SK-N-SH (cell line): Measurements from ENCODE around the gene SCNN1A. TPM values are rescaled to one million over a fixed set of nuclear protein-coding genes. Genes with fewer than 3 reads are reported as not detected.

Experiments used
- CTCF ChIA-PET: fragments of 300-600, 350-600 bp; formaldehyde crosslinking; extraction: SDS; loops from one replicate; lab custom pipeline; 2021; lab: Yijun Ruan, JAX
- POLR2A ChIA-PET: fragments of 350-600 bp; sonication (Branson Sonifier 250); formaldehyde crosslinking; extraction: SDS; loops from one replicate; lab custom pipeline; 2020; ENCODE audit warnings: antibody characterized with exemption, inconsistent platforms; lab: Yijun Ruan, JAX
- DNase-seq: peaks from one replicate; pipeline ENCODE4 v3.0.0; 2012
- H2AFZ ChIP-seq: fragments of 200-600 bp; sonication (generic); 2 replicates; pipeline ENCODE4 v1.8.1; 2016; ENCODE audit warnings: antibody characterized with exemption, mild to moderate bottlenecking, low read depth
- H3F3A ChIP-seq: fragments of 200-600 bp; sonication (generic); replicated peaks from 2 replicates; pipeline ENCODE3; 2016; ENCODE audit warnings: antibody characterized with exemption, mild to moderate bottlenecking; ENCODE audit not compliant: insufficient read depth
- H3K27ac ChIP-seq, 2 experiments: fragments of 200-500 bp in 1 of 2; fragments of 200-600 bp in 1 of 2; sonication (Bioruptor generic) in 1 of 2; sonication (generic), shearing (Covaris generic) in 1 of 2; 2 replicates each; pipeline versions ENCODE4 v1.5.1 to v1.6.1; 2014 to 2016; ENCODE audit warnings: low read depth in 2 of 2, inconsistent platforms in 1 of 2, low read length in 1 of 2, mild to moderate bottlenecking in 1 of 2, mixed read lengths in 1 of 2
- H3K27me3 ChIP-seq: fragments of 200-600 bp; sonication (generic), shearing (Covaris generic); 2 replicates; pipeline ENCODE4 v1.6.1; 2016; ENCODE audit warnings: mixed run types; ENCODE audit not compliant: insufficient read depth
- H3K36me3 ChIP-seq, 2 experiments: fragments of 200-500 bp in 1 of 2; fragments of 200-600 bp in 1 of 2; sonication (Bioruptor generic) in 1 of 2; sonication (generic) in 1 of 2; replicated peaks in 1 of 2; 2 replicates each; pipeline versions ENCODE3 to v1.5.1; 2014 to 2016; ENCODE audit warnings: low read length in 1 of 2, mild to moderate bottlenecking in 1 of 2; ENCODE audit not compliant: insufficient read depth in 2 of 2, control insufficient read depth in 1 of 2
- H3K4me1 ChIP-seq, 2 experiments: fragments of 200-500 bp in 1 of 2; fragments of 200-600 bp in 1 of 2; sonication (Bioruptor generic) in 1 of 2; sonication (generic), shearing (Covaris generic) in 1 of 2; 2 replicates each; pipeline versions ENCODE4 v1.5.1 to v1.6.1; 2014 to 2016; ENCODE audit warnings: low read depth in 1 of 2, low read length in 1 of 2, mixed run types in 1 of 2; ENCODE audit not compliant: insufficient read depth in 2 of 2, control insufficient read depth in 1 of 2
- H3K4me2 ChIP-seq: fragments of 200-600 bp; sonication (generic), shearing (Covaris generic); 2 replicates; pipeline ENCODE4 v1.6.1; 2017; ENCODE audit warnings: mixed run types
- H3K4me3 ChIP-seq, 2 experiments: fragments of 200-500 bp in 1 of 2; fragments of 200-600 bp in 1 of 2; sonication (Bioruptor generic) in 1 of 2; sonication (generic), shearing (Covaris generic) in 1 of 2; 2 replicates each; pipeline versions ENCODE4 v1.5.1 to v1.8.1; 2014 to 2016; ENCODE audit warnings: low read depth in 2 of 2, inconsistent platforms in 1 of 2, low read length in 1 of 2, mild to moderate bottlenecking in 1 of 2, mixed read lengths in 1 of 2, moderate library complexity in 1 of 2
- H3K79me2 ChIP-seq: fragments of 200-600 bp; sonication (generic); 2 replicates; pipeline ENCODE4 v1.8.1; 2017; ENCODE audit warnings: mild to moderate bottlenecking; ENCODE audit not compliant: insufficient read depth
- H3K9ac ChIP-seq: fragments of 200-600 bp; sonication (generic); 2 replicates; pipeline ENCODE4 v1.6.1; 2017; ENCODE audit warnings: mixed run types
- H3K9me2 ChIP-seq: fragments of 200-600 bp; sonication (generic); 2 replicates; pipeline ENCODE4 v1.6.1; 2017; ENCODE audit warnings: mixed run types
- H3K9me3 ChIP-seq: fragments of 200-600 bp; sonication (generic); 2 replicates; pipeline ENCODE4 v1.6.1; 2017; ENCODE audit warnings: mixed run types, mild to moderate bottlenecking, moderate library complexity
- H4K20me1 ChIP-seq: fragments of 200-600 bp; sonication (generic); 2 replicates; pipeline ENCODE4 v1.6.1; 2017; ENCODE audit warnings: mild to moderate bottlenecking, mixed run types; ENCODE audit not compliant: insufficient read depth
- CHD2 ChIP-seq: fragments of 150-350 bp; IDR thresholded peaks from 2 replicates; pipeline ENCODE4 v1.6.1; 2018; ENCODE audit warnings: low read length; ENCODE audit not compliant: partially characterized antibody
- ELF1 ChIP-seq: IDR thresholded peaks from 2 replicates; pipeline ENCODE4 v1.4.0; 2012
- EP300 ChIP-seq, 2 experiments: IDR thresholded peaks; 2 replicates each; pipeline versions ENCODE4 v1.4.0 to v1.6.1; 2012; ENCODE audit warnings: borderline replicate concordance in 1 of 2, low read depth in 1 of 2, low read length in 1 of 2
- FOSL2 ChIP-seq: IDR thresholded peaks from 2 replicates; pipeline ENCODE4 v1.4.0; 2012; ENCODE audit warnings: low read depth, mild to moderate bottlenecking, moderate library complexity, borderline replicate concordance
- FOXM1 ChIP-seq: IDR thresholded peaks from 2 replicates; pipeline ENCODE4 v1.4.0; 2012; ENCODE audit warnings: low read depth, mild to moderate bottlenecking
- GABPA ChIP-seq: IDR thresholded peaks from 2 replicates; pipeline ENCODE4 v1.4.0; 2012; ENCODE audit warnings: low read depth, mild to moderate bottlenecking
- GATA2 ChIP-seq: sonication (generic); formaldehyde crosslinking; IDR thresholded peaks from 2 replicates; pipeline ENCODE4 v1.5.0; 2020; ENCODE audit warnings: mild to moderate bottlenecking, missing genetic modification reagents
- IRF3 ChIP-seq: fragments of 150-350 bp; IDR thresholded peaks from 2 replicates; pipeline ENCODE4 v1.6.1; 2016; ENCODE audit warnings: mild to moderate bottlenecking, low read depth, low read length
- MXI1 ChIP-seq: IDR thresholded peaks from 2 replicates; pipeline ENCODE4 v1.6.1; 2012; ENCODE audit warnings: mild to moderate bottlenecking, low read depth, low read length, improper control_type of control experiment
- NFIC ChIP-seq: IDR thresholded peaks from 2 replicates; pipeline ENCODE4 v1.4.0; 2012; ENCODE audit warnings: borderline replicate concordance
- PBX3 ChIP-seq: IDR thresholded peaks from 2 replicates; pipeline ENCODE4; 2012
- POLR2AphosphoS5 ChIP-seq: IDR thresholded peaks from 2 replicates; pipeline ENCODE4 v1.6.1; 2012; ENCODE audit warnings: low read depth, low read length
- RAD21 ChIP-seq: IDR thresholded peaks from 2 replicates; pipeline ENCODE4 v1.6.1; 2012; ENCODE audit warnings: mild to moderate bottlenecking, low read length
- RCOR1 ChIP-seq: fragments of 150-350 bp; IDR thresholded peaks from 2 replicates; pipeline ENCODE4 v1.6.1; 2017; ENCODE audit warnings: antibody characterized with exemption, low read length
- RXRA ChIP-seq: IDR thresholded peaks from 2 replicates; pipeline ENCODE4 v1.4.0; 2012; ENCODE audit warnings: low read depth, mild to moderate bottlenecking, borderline replicate concordance
- SMC3 ChIP-seq: IDR thresholded peaks from 2 replicates; pipeline ENCODE4 v1.6.1; 2012; ENCODE audit warnings: low read depth, low read length, improper control_type of control experiment
- TAF1 ChIP-seq: IDR thresholded peaks from 2 replicates; pipeline ENCODE4 v1.6.1; 2012; ENCODE audit warnings: low read depth, mild to moderate bottlenecking, low read length, moderate library complexity, borderline replicate concordance
- TCF12 ChIP-seq: IDR thresholded peaks from 2 replicates; pipeline ENCODE4 v1.4.0; 2012
- USF2 ChIP-seq: fragments of 150-350 bp; IDR thresholded peaks from 2 replicates; pipeline ENCODE4 v1.6.1; 2017; ENCODE audit warnings: antibody characterized with exemption, low read length, low read depth, borderline replicate concordance
- WGBS: methylation state at CpG from one replicate; pipeline ENCODE4 v1.1.6; 2017; ENCODE audit warnings: low lambda C conversion rate; 5-methylcytosine and 5-hydroxymethylcytosine counted together
- polyA plus RNA-seq, 3 experiments: library from polyadenylated mRNA; depleted of rRNA; stranded (reverse); fragments of >200 nt; gene quantifications; 2 replicates each; pipeline ENCODE4 v1.2.3, GENCODE V29; 2012

The SCNN1A gene
- polyA plus RNA-seq, 1 of the 3 experiments (the other 2 are of a cell fraction): 1.6 TPM

- TF ChIP-seq FOSL2 (no peak), RXRA (no peak), CHD2 (no peak), IRF3 (no peak), SMC3 (no peak), EP300 (IDR thresholded peaks at IDR 0.05; ENCODE audit: borderline replicate concordance in 1 of 2, low read depth in 1 of 2, low read length in 1 of 2) (no peak), POLR2AphosphoS5 (no peak), FOXM1 (no peak), GABPA (no peak), RCOR1 (no peak)
- H3K9me3 ChIP-seq: no peaks in the 10 kb centered on the region
- 74% methylated on average over 19 of the region's 19 CpGs for WGBS
- peak overlapping the region; percentile 70 to 87 for H3K27ac ChIP-seq
- no peak overlapping the region; the same call in 1 of the 2 replicates for H3K9ac ChIP-seq
- ChIA-PET CTCF (interaction anchor here (2.2 kb wide), 1 partner anchor 141 kb away, joined by 16 read pairs; no protein-coding TSS in a partner anchor), POLR2A (no interaction called here)
- H3K4me3 ChIP-seq: no peak overlapping the region
- DNase-seq: no peak
- H3F3A ChIP-seq: peaks cover 54% of the 10 kb centered on the region
- H3K9me2 ChIP-seq: no peaks in the 10 kb centered on the region
- no peaks in the 10 kb centered on the region; the same call in 1 of the 2 replicates for H4K20me1 ChIP-seq
- peaks cover 9 to 23% of the 10 kb centered on the region in 2 experiments; a peak in 3 of 4 replicates for H3K4me1 ChIP-seq
- H2AFZ ChIP-seq: no peak overlapping the region
- H3K27me3 ChIP-seq: no peaks in the 10 kb centered on the region
- H3K4me2 ChIP-seq: peak overlapping the region; percentile 64; the same call in 1 of the 2 replicates
- peaks cover 10 to 17% of the 10 kb centered on the region in 2 experiments for H3K36me3 ChIP-seq
- H3K79me2 ChIP-seq: no peaks in the 10 kb centered on the region
Observed at GRCh38 chr12:6323995-6324711, 51.2 kb downstream of the SCNN1A start.

GRCh38 chr12:6323340-6323994, 51.9 kb downstream of the SCNN1A start:
- Histone ChIP-seq H3K4me1 (peaks cover 9 to 23% of the 10 kb centered on the region in 2 experiments; a peak in 3 of 4 replicates), H3K9me2 (no peaks in the 10 kb centered on the region), H4K20me1 (no peaks in the 10 kb centered on the region; the same call in 1 of the 2 replicates), H3F3A (peaks cover 54% of the 10 kb centered on the region), H3K36me3 (peaks cover 4 to 10% of the 10 kb centered on the region in 2 experiments), H3K4me3 (no peak overlapping the region), H3K27me3 (no peaks in the 10 kb centered on the region), H3K9me3 (no peaks in the 10 kb centered on the region), H3K4me2 (peak overlapping the region; percentile 64; the same call in 1 of the 2 replicates), H2AFZ (no peak overlapping the region), H3K27ac (peak overlapping the region; percentile 70 to 87), H3K9ac (peak overlapping the region; percentile 12; the same call in 1 of the 2 replicates), H3K79me2 (no peaks in the 10 kb centered on the region)
- ChIA-PET POLR2A (no interaction called here), CTCF (interaction anchor here (0.6 to 2.2 kb wide), 4 partner anchors 17 to 170 kb away, joined by 3 to 16 read pairs (median 4); no protein-coding TSS in a partner anchor)
- WGBS: 54% methylated on average over 14 of the region's 14 CpGs
- peak; percentile 63 for DNase-seq
- TF ChIP-seq TAF1 (no peak), NFIC (peak; percentile 21; the same call in 1 of the 2 replicates), FOSL2 (peak; percentile 87), TCF12 (peak; percentile 39; the same call in 1 of the 2 replicates), RAD21 (peak; percentile 32), CHD2 (no peak), FOXM1 (no peak), RCOR1 (no peak), MXI1 (no peak), RXRA (peak; percentile 51; the same call in 1 of the 2 replicates), GATA2 (CRISPR knock-in tag) (no peak), GABPA (no peak; the same call in 1 of the 2 replicates), POLR2AphosphoS5 (peak; percentile 44; the same call in 1 of the 2 replicates), USF2 (no peak), PBX3 (peak; percentile 82), ELF1 (no peak)
